Measurements from ENCODE around the gene TADA2A. TPM values are rescaled to one million over a fixed set of nuclear protein-coding genes. Genes with fewer than 3 reads are reported as not detected.

Gene TADA2A
- total and polyA plus RNA-seq, 2 of the 8 experiments (the other 6 are each of a cell fraction or from before 2014, with no cell fraction given): 8.4 to 18.5 TPM

DNA sequence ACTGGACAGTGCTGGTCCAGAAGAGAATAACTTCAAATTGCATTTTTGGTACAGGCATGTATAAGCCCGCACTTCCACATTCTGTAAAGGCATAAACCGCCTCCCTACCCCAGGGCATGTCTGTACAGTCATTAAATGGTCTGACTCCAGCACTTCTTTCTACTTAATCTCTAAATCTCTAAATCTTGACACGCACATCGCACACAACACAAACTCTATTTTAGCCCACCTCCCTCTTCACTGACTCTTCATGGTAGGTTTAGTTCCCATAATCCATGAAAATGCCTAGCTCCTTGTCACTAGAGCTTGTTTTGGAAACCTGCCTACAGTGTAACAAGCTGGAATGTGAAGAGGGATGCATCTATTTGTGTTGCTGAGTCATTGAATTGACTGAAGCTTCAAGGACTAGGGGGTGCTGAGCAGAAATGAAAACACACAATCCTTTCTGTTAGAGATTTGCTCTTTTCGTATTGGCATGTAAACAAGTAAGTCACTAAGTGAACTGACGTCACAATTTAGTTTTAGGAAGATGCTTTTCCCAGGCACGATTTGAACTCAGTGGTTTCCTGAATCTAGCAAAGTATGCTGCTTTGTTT lies 81.4 kb downstream of the TADA2A start:
- Histone ChIP-seq H3K14ac (ENCODE audit: insufficient read length) (no peak overlapping the region), H4K8ac (ENCODE audit: extremely low read depth, insufficient read depth, low read length) (no peak overlapping the region), H2BK20ac (ENCODE audit: low read length) (peak overlapping the region; percentile 62; the same call in 1 of the 2 replicates), H4K20me1 (replicated peaks in 1 of 2; ENCODE audit: control insufficient read depth in 1 of 2, insufficient read depth in 2 of 2, low read length in 2 of 2) (no peaks in the 10 kb centered on the region), H2AFZ (ENCODE audit: low read length) (no peak overlapping the region), H3K27ac (ENCODE audit: low read depth, low read length) (no peak overlapping the region), H2AK5ac (ENCODE audit: low read depth, low read length) (no peak overlapping the region), H3K36me3 (ENCODE audit: control insufficient read depth in 2 of 4, insufficient read depth in 4 of 4, low read length in 3 of 4) (no peaks in the 10 kb centered on the region), H2BK12ac (ENCODE audit: low read depth, low read length) (peak overlapping the region; percentile 75; the same call in 1 of the 2 replicates), H3K27me3 (replicated peaks in 1 of 4; ENCODE audit: control insufficient read depth in 3 of 4, extremely low read depth in 1 of 4, insufficient read depth in 3 of 4, low read length in 3 of 4) (peaks cover 0 to 3% (median 0%) of the 10 kb centered on the region in 4 experiments; a peak in 4 of 7 replicates), H3K56ac (replicated peaks; ENCODE audit: insufficient read length, low read depth, low read length) (no peak overlapping the region), H2BK15ac (ENCODE audit: low read length) (peak overlapping the region; percentile 66; the same call in 1 of the 2 replicates), H3K23ac (ENCODE audit: insufficient read length) (no peak overlapping the region), H3K18ac (ENCODE audit: extremely low read depth, low read length) (no peak overlapping the region), H3K4ac (replicated peaks; ENCODE audit: insufficient read length, low read depth, low read length) (no peak overlapping the region), H2BK120ac (replicated peaks; ENCODE audit: low read depth, low read length) (no peak overlapping the region), H2BK5ac (ENCODE audit: low read depth, low read length) (no peak overlapping the region), H3K4me2 (ENCODE audit: insufficient read depth in 1 of 2, low read depth in 2 of 2, low read length in 2 of 2) (peak overlapping the region; percentile 91 to 98), H3K79me2 (ENCODE audit: control insufficient read depth in 1 of 2, insufficient read depth in 2 of 2, low read length in 2 of 2) (peaks cover 0 to 24% of the 10 kb centered on the region in 2 experiments; a peak in 2 of 4 replicates), H3K9ac (replicated peaks in 1 of 4; ENCODE audit: extremely low read depth in 1 of 4, low read depth in 3 of 4, low read length in 3 of 4) (peak overlapping the region in 1 of 4 experiments; percentile 29; a peak in 1 of 7 replicates), H3K4me1 (replicated peaks in 1 of 4; ENCODE audit: control insufficient read depth in 3 of 4, insufficient read depth in 4 of 4, low read length in 3 of 4) (peaks cover 8 to 24% (median 11%) of the 10 kb centered on the region in 4 experiments), H4K91ac (replicated peaks; ENCODE audit: insufficient read length, low read length) (no peak overlapping the region), H3K23me2 (ENCODE audit: low read depth, low read length) (peaks cover 11% of the 10 kb centered on the region), H3K4me3 (ENCODE audit: extremely low read depth in 1 of 4, insufficient read depth in 2 of 4, low read depth in 3 of 4, low read length in 4 of 4) (peak overlapping the region; percentile 63 to 74 (median 68); a peak in 6 of 8 replicates), H3K9me3 (ENCODE audit: insufficient read depth in 2 of 2, low read depth in 1 of 2, low read length in 1 of 2) (no peaks in the 10 kb centered on the region), H3K79me1 (ENCODE audit: low read depth, low read length) (peaks cover 2% of the 10 kb centered on the region; the same call in 1 of the 2 replicates), H4K5ac (ENCODE audit: insufficient read length, low read depth, low read length) (no peak overlapping the region)
- DNase-seq (ENCODE audit: low read depth in 1 of 2, low spot score in 2 of 2) (no peak), FAIRE-seq (no peak)
- CTCF ChIA-PET (ENCODE audit: partially characterized antibody): interaction anchor here (0.6 to 1.5 kb wide), 3 partner anchors 19 to 1720 kb away, joined by 3 to 6 read pairs (median 4); no protein-coding TSS in a partner anchor
- WGBS, 2 experiments (ENCODE audit: extremely low coverage in 1 of 2, insufficient coverage in 1 of 2, insufficient read length in 1 of 2, insufficient replicate concordance in 2 of 2, low coverage in 1 of 2, low lambda C conversion rate in 2 of 2, missing lambda C conversion rate in 1 of 2): 49 to 100% methylated on average over 2 to 7 of the region's 7 CpGs
- POLR2A ChIA-PET (ENCODE audit: partially characterized antibody): interaction anchor here (0.6 to 2.1 kb wide), 9 partner anchors 8 to 121 kb away, joined by 3 to 8 read pairs (median 5); partner anchors contain the start of genes SYNRG and TADA2A
- TF ChIP-seq SP1 (IDR thresholded peaks at IDR 0.05; ENCODE audit: low read depth, low read length) (0 out of 2 replicates have a peak, but pooled peaks have one; percentile 22), BACH1 (IDR thresholded peaks at IDR 0.05; ENCODE audit: low read length) (peak; percentile 85), TAF1 (IDR thresholded peaks at IDR 0.05; ENCODE audit: low read depth, low read length) (0 out of 2 replicates have a peak, but pooled peaks have one; percentile 29), TEAD4 (IDR thresholded peaks at IDR 0.05; ENCODE audit: low read depth, low read length) (peak; percentile 60; the same call in 1 of the 2 replicates), MAFK (IDR thresholded peaks at IDR 0.05; ENCODE audit: low read depth, low read length) (peak; percentile 84)
- TF ChIP-seq, protein P1, sequence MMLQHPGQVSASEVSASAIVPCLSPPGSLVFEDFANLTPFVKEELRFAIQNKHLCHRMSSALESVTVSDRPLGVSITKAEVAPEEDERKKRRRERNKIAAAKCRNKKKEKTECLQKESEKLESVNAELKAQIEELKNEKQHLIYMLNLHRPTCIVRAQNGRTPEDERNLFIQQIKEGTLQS (IDR thresholded peaks at IDR 0.05; ENCODE audit: insufficient read depth, low read depth, low read length): no peak
